ENCODE data around the gene TEAD1.

- TF ChIP-seq CTCF (conservative IDR thresholded peaks at IDR 0.05; ENCODE audit: low read length) (peak; percentile 94), EZH2phosphoT487 (IDR thresholded peaks at IDR 0.05; ENCODE audit: borderline replicate concordance, low read depth, low read length) (no peak)
Measured at GRCh38 chr11:12893787-12894672, 219.8 kb downstream of the TEAD1 start.
